PC-9 (cell line): Measurements from ENCODE around the gene ARHGEF5.

Experiments
- CTCF ChIP-seq: fragments of 200-600 bp; sonication (generic); conservative IDR thresholded peaks from 2 replicates; pipeline ENCODE4 v1.6.1; 2017; ENCODE audit warnings: mixed run types, antibody characterized with exemption, mild to moderate bottlenecking, moderate library complexity
- EZH2 ChIP-seq: fragments of 200-600 bp; sonication (generic); IDR thresholded peaks from 2 replicates; pipeline ENCODE4 v1.8.0; 2017; ENCODE audit warnings: antibody characterized with exemption, low read depth

DNA sequence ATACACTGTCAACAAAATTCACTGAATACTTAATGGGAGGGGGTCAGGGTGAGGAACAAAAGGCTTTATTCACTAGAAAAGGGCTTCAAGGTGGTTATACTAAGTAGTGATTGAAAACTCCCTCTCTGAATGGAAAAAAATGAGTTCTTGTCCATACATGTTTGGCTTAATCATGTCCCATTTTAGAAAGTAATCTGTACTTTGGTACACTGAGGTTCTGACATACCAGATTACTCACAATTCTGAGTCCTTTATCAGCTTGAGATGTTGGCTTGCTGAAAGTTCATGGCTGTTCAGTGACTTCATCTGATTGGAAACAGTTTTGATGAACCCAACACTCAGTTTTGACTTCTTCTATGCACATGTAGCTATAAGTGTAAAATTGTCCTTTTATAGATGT, 61.1 kb downstream of the ARHGEF5 start:
- no peak for TF ChIP-seq CTCF
- no peak for TF ChIP-seq EZH2
